Activated CD4-positive, CD25-positive, alpha-beta regulatory T cell treated with anti-CD3 and anti-CD28 coated beads, Interleukin-2, amount 50 U/mL, for 24 hours (primary cell): ENCODE results near the gene PCDHGB2.
"Not testable (repeated sequence)": the region's sequence is repeated elsewhere in the genome, so short reads cannot be mapped to it uniquely, and the experiment has no call there.

Experiments
- ATAC-seq, 2 donors: fragments of 150-1000 bp; cut with Tn5 transposase; one replicate each; pipeline ENCODE4 v1.10.0; 2021; ENCODE audit warnings: mild to moderate bottlenecking in 1 of 2, moderate library complexity in 1 of 2

PCDHGB2 gene

GRCh38 chr5:141387557-141388311 lies 27.9 kb downstream of the PCDHGB2 start, which contains the start of gene PCDHGB4:
TSS of gene PCDHGB4 (plus strand) at chr5:141387698. CDS start at chr5:141387885, 187 bp downstream.
- not testable (repeated sequence) for ATAC-seq

DNA sequence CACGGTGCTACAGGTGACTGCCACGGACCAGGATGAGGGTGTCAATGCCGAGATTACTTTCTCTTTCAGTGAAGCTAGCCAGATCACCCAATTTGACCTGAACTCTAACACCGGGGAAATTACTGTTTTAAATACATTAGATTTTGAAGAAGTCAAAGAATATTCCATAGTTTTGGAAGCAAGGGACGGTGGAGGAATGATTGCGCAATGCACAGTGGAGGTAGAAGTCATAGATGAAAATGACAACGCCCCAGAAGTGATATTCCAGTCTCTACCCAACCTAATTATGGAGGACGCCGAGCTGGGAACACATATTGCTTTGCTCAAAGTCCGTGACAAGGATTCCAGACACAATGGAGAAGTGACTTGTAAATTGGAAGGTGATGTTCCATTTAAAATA lies 28.9 kb downstream of the PCDHGB2 start:
- no peak for ATAC-seq

GRCh38 chr5:141389153-141390042 lies 29.6 kb downstream of the PCDHGB2 start:
- no peak for ATAC-seq

GRCh38 chr5:141392429-141393198 lies 32.8 kb downstream of the PCDHGB2 start, which contains the start of gene PCDHGA8:
TSS of gene PCDHGA8 (plus strand) at chr5:141392633. CDS start at chr5:141392814, 181 bp downstream.
- no peak for ATAC-seq

GRCh38 chr5:141393267-141393666 lies 33.5 kb downstream of the PCDHGB2 start:
- ATAC-seq: no peak

GRCh38 chr5:141394401-141395187 lies 34.8 kb downstream of the PCDHGB2 start:
- not testable (repeated sequence) for ATAC-seq

DNA sequence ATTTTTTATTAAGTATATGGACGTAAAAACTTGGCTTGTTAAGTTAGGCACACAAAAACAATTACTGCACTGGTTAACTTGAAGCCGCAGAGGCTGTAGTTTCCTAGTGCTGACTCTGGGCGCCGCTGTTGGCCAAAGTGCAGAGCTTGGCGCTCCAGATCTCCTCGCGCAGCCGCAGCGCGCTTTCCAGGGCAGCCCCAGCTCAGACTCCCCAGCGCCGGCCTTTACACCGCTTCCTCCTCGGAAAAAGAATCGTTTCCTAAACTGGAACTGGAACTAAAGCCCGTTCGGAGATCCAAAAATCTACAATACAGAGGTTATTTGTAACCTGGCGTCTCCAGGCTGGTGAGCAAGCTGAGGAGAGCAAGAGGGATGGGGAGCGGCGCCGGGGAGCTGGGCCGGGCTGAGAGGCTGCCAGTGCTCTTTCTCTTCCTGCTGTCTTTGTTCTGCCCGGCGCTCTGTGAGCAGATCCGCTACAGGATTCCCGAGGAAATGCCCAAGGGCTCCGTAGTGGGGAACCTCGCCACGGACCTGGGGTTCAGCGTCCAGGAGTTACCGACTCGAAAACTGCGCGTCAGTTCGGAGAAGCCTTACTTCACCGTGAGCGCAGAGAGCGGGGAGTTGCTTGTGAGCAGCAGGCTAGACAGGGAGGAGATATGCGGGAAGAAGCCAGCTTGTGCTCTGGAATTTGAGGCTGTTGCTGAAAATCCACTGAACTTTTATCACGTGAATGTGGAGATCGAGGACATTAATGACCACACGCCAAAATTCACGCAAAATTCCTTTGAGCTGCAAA lies 38.2 kb downstream of the PCDHGB2 start, which contains the start of gene PCDHGB5:
PCDHGB5 (plus strand) TSS at position 192 of the 796 bp plus-strand sequence; CDS start at position 373, 181 bp downstream.
- ATAC-seq: peak; percentile 60 to 69

- no peak for ATAC-seq
Measured at GRCh38 chr5:141398608-141399007, 38.8 kb downstream of the PCDHGB2 start.

DNA sequence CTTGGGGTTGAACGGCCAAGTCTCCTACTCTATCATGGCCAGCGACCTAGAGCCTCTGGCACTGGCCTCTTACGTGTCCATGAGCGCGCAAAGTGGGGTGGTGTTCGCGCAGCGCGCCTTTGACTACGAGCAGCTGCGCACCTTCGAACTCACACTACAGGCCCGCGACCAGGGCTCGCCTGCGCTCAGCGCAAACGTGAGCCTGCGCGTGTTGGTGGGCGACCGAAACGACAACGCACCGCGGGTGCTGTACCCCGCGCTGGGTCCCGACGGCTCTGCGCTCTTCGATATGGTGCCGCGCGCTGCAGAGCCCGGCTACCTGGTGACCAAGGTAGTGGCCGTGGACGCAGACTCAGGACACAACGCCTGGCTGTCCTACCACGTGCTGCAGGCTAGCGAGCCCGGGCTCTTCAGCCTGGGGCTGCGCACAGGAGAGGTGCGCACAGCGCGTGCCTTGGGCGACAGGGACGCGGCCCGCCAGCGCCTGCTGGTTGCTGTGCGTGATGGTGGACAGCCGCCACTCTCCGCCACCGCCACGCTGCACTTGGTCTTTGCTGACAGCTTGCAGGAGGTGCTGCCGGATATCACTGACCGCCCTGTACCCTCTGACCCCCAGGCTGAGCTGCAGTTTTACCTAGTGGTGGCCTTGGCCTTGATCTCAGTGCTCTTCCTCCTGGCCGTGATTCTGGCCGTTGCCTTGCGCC lies 39.9 kb downstream of the PCDHGB2 start:
- ATAC-seq: no peak

DNA sequence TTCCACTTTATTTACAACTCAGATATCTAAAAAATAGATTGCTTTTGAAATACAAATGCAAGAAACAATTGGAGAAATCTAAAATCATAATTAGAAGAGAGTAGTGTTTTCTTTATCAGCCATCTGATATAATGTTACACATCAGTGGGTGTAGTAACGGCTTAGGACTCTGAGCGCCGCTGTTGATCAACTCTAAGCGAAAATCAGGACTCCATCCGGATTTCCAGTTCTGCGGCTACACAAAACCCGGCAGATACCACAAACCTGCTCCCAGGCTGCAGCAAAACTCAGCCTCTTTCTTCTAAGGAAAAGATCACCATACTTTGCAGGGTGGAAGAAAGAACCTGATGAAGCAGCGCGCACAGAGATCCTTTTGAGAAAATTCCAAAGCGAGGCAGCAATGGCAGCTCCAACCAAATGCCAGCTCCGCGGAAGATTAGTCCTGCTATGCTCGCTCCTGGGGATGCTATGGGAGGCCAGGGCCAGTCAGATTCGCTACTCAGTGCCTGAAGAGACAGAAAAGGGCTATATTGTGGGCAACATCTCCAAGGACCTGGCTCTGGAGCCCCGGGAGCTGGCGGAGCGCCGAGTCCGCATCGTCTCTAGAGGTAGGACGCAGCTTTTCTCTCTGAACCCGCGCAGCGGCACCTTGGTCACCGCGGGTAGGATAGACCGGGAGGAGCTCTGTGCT lies 42.9 kb downstream of the PCDHGB2 start, which contains the start of gene PCDHGA9:
PCDHGA9 (plus strand) TSS at position 226 of the 691 bp plus-strand sequence; CDS start at position 401, 175 bp downstream.
- ATAC-seq: no peak

DNA sequence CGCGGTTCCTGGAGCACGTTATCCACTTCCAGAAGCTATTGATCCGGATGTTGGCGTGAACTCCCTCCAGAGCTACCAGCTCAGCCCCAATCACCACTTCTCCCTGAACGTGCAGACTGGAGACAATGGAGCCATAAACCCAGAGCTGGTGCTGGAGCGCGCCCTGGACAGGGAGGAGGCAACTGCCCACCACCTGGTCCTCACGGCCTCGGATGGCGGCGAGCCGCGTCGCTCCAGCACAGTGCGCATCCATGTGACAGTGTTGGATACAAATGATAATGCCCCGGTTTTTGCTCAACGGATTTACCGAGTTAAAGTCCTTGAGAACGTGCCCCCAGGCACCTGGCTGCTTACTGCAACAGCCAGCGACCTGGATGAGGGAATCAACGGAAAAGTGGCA lies 43.6 kb downstream of the PCDHGB2 start:
- no peak for ATAC-seq

GRCh38 chr5:141407790-141408505 lies 48.2 kb downstream of the PCDHGB2 start, which contains the start of gene PCDHGB6:
TSS of gene PCDHGB6 (plus strand) at chr5:141408021. CDS start at chr5:141408203, 182 bp downstream.
- ATAC-seq: peak in 1 of 2 donors; percentile 36

- ATAC-seq: no peak
Measured at GRCh38 chr5:141409598-141410306, 50.0 kb downstream of the PCDHGB2 start.

DNA sequence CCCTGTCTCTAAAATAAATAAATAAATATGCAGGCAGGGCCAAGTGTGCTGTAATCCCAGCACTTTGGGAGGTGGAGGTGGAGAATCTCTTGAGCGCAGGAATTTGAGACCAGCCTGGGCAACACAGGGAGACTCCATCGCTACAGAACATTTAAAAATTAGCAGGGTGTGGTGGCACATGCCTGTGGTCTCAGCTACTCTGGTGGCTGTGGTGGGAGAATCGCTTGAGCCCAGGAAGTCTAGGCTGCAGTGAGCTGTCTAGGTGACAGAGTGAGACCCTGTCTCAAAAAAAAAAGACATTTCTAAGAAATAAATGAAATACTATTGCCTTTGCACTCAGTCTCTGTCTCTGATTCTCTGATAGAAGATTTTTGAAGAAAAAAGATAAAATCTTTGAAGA lies 51.8 kb downstream of the PCDHGB2 start:
- no peak for ATAC-seq
